K562 (cell line): Measurements from ENCODE around the gene DHRS13. TPM values are rescaled to one million over a fixed set of nuclear protein-coding genes. Genes with fewer than 3 reads are reported as not detected.

Source experiments
- BRF1 ChIP-seq: IDR thresholded peaks from 3 replicates; pipeline ENCODE4 v1.6.1; 2011; ENCODE audit warnings: borderline replicate concordance, mild to moderate bottlenecking; ENCODE audit not compliant: insufficient read length; ENCODE audit errors: extremely low read depth
- EP300 ChIP-seq: IDR thresholded peaks from 2 replicates; pipeline ENCODE4 v1.6.1; 2012; ENCODE audit warnings: low read length, improper control_type of control experiment
- HSF4 ChIP-seq: fragments of 250-450 bp; sonication (Bioruptor Pico); IDR thresholded peaks from 2 replicates; pipeline ENCODE4 v2.1.2; 2022; ENCODE audit warnings: mild to moderate bottlenecking, moderate library complexity, borderline replicate concordance
- KLF13 ChIP-seq: fragments of 450-650 bp; IDR thresholded peaks from 2 replicates; pipeline ENCODE4 v1.6.1; 2016; ENCODE audit warnings: missing genetic modification characterization, low read depth, mild to moderate bottlenecking, missing compliant biosample characterization, moderate library complexity, borderline replicate concordance
- NBN ChIP-seq: fragments of 450-650 bp; IDR thresholded peaks from 2 replicates; pipeline ENCODE4 v1.6.1; 2016; ENCODE audit warnings: low read depth, mild to moderate bottlenecking
- POLR3A ChIP-seq: IDR thresholded peaks from 2 replicates; pipeline ENCODE4 v1.6.1; 2011; ENCODE audit warnings: borderline replicate concordance, mild to moderate bottlenecking, moderate library complexity; ENCODE audit not compliant: insufficient read length, insufficient read depth; ENCODE audit errors: extremely low read depth
- POU5F1 ChIP-seq: fragments of 150-350 bp; IDR thresholded peaks from 2 replicates; pipeline ENCODE4 v1.6.1; 2014; ENCODE audit warnings: borderline replicate concordance, low read length, low read depth, mild to moderate bottlenecking; ENCODE audit not compliant: partially characterized antibody
- SFPQ ChIP-seq: fragments of 200-400 bp; formaldehyde crosslinking; IDR thresholded peaks from 2 replicates; pipeline ENCODE4 v1.6.1; 2017; ENCODE audit warnings: mild to moderate bottlenecking, low read depth, low read length, moderate library complexity
- SP1 ChIP-seq: sonication (generic); formaldehyde crosslinking; IDR thresholded peaks from 2 replicates; pipeline ENCODE4 v1.8.1; 2022; ENCODE audit warnings: mild to moderate bottlenecking, missing genetic modification reagents
- TARDBP ChIP-seq: fragments of 450-650 bp; IDR thresholded peaks from 2 replicates; pipeline ENCODE4 v1.6.1; 2016
- ZBTB33 ChIP-seq: sonication (generic); formaldehyde crosslinking; IDR thresholded peaks from 2 replicates; pipeline ENCODE4 v1.8.1; 2023; ENCODE audit warnings: mild to moderate bottlenecking, missing genetic modification reagents
- ZBTB8A ChIP-seq: fragments of 450-650 bp; IDR thresholded peaks from 2 replicates; pipeline ENCODE4 v1.6.1; 2018; ENCODE audit warnings: mild to moderate bottlenecking, moderate library complexity; ENCODE audit not compliant: partially characterized antibody
- ZNF217 ChIP-seq: sonication (generic); formaldehyde crosslinking; IDR thresholded peaks from 2 replicates; pipeline ENCODE4 v1.8.0; 2022; ENCODE audit warnings: mild to moderate bottlenecking, missing genetic modification reagents
- ZNF347 ChIP-seq: fragments of 450-650 bp; formaldehyde crosslinking; IDR thresholded peaks from 2 replicates; pipeline ENCODE4 v1.4.0; 2020; ENCODE audit warnings: low read depth, mild to moderate bottlenecking, moderate library complexity
- ZNF655 ChIP-seq: fragments of 250-450 bp; sonication (Bioruptor Pico); IDR thresholded peaks from 2 replicates; pipeline ENCODE4 v1.5.0; 2021
- polyA plus RNA-seq, 8 experiments: library from polyadenylated mRNA; depleted of rRNA in 4 of 8; stranded (reverse) in 5 of 8; unstranded in 3 of 8; fragments of >200 nt; fragmentation: Nextera tagmentation in 2 of 8; fragmentation: Illumina TruSeq in 1 of 8; extraction: Ambion mirVana in 2 of 8; extraction: Trizol in 1 of 8; gene quantifications; 2 replicates each; pipeline versions ENCODE4 v1.2.1 to v1.2.3, GENCODE V29; 2011 to 2014; ENCODE audit warnings: inconsistent platforms in 1 of 8, missing spikeins in 1 of 8
- total RNA-seq, 7 experiments: library from RNA; depleted of rRNA in 6 of 7; stranded (reverse); fragments of >200 nt in 6 of 7; fragmentation: Illumina TruSeq in 2 of 7; extraction: Trizol in 2 of 7; gene quantifications; 2 replicates each; pipeline versions ENCODE4 v1.2.1 to v1.2.3, GENCODE V29; 2011 to 2021; ENCODE audit warnings: low replicate concordance in 1 of 7
- TF ChIP-seq, protein P1 (sequence below): fragments of 250-450 bp; sonication (Bioruptor Pico); IDR thresholded peaks from 2 replicates; pipeline ENCODE4 v1.4.0; 2020; ENCODE audit warnings: mild to moderate bottlenecking, moderate library complexity

Gene DHRS13
- total and polyA plus RNA-seq, 9 of the 15 experiments (the other 6 are each of a cell fraction or from before 2014, with no cell fraction given) = 0.32 to 52.3 (median 34.3) TPM; not detected in 1

DNA sequence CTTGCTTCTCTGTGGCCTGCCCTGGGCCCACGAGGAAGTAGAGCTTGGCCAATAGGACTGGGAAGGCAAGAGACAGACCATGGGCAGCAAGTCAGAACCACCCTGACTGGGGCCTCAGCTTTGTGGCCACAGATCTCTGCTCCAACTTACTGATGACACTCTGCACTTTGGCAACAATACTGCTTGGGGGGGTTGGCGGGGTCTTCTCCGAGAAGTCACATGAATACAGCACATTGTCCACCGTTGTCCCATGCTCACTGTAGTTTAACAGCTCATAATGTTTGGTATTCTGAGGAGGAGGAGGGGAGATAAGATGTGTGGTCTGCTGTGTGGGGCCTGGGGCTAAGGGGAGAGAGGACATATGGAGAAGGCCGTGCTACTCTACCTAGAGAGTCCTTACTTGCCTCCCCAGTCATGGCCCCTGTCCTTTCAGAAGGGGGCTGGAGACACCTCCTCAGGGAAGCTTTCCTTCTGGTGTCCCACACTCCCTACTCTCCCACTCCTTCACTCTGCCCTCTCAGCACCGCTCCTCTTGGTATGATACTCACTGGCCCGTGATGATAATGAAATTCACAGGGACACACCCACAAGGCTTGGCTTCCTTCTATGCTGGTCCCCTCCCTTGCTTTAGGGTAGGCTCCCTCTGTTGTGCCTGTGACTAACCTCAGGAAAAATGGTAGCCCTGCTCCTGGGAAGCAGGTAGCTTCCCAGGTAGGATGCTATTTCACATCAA is 4.0 kb upstream of the DHRS13 start (continued):
- TF ChIP-seq, protein P1, sequence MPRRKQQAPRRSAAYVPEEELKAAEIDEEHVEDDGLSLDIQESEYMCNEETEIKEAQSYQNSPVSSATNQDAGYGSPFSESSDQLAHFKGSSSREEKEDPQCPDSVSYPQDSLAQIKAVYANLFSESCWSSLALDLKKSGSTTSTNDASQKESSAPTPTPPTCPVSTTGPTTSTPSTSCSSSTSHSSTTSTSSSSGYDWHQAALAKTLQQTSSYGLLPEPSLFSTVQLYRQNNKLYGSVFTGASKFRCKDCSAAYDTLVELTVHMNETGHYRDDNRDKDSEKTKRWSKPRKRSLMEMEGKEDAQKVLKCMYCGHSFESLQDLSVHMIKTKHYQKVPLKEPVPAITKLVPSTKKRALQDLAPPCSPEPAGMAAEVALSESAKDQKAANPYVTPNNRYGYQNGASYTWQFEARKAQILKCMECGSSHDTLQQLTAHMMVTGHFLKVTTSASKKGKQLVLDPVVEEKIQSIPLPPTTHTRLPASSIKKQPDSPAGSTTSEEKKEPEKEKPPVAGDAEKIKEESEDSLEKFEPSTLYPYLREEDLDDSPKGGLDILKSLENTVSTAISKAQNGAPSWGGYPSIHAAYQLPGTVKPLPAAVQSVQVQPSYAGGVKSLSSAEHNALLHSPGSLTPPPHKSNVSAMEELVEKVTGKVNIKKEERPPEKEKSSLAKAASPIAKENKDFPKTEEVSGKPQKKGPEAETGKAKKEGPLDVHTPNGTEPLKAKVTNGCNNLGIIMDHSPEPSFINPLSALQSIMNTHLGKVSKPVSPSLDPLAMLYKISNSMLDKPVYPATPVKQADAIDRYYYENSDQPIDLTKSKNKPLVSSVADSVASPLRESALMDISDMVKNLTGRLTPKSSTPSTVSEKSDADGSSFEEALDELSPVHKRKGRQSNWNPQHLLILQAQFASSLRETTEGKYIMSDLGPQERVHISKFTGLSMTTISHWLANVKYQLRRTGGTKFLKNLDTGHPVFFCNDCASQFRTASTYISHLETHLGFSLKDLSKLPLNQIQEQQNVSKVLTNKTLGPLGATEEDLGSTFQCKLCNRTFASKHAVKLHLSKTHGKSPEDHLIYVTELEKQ (CRISPR knock-in tag) = no peak
- TF ChIP-seq KLF13 (no peak), SFPQ (no peak), NBN (no peak), ZNF347 (CRISPR knock-in tag) (no peak), ZNF655 (no peak), POU5F1 (no peak), TARDBP (no peak), POLR3A (no peak), EP300 (no peak), ZBTB8A (no peak), ZNF217 (CRISPR knock-in tag) (no peak), HSF4 (no peak), SP1 (CRISPR knock-in tag) (0 out of 2 replicates have a peak, but pooled peaks have one; percentile 11), ZBTB33 (no peak), BRF1 (no peak)
